Measurements from ENCODE around the gene PCDH17.

DNA sequence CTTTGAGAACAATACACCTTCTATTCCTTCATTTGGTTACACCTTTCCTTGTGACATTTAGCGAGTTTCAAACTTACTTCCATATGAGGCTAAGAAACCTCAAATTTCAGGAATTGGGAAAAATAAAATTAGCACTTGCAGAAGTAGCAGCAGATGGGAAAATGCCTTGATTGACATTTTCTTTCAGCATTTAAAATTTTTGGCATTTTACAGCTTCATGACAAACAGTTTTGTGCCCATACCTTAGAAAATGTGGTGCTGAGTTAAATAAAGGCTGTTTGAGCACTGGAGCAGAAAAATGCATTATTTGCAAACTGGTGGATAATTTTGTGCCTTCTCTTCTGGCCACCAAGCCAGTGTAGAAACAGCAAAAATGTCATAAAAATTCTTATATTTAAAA lies 95.4 kb downstream of the PCDH17 start:
- TF ChIP-seq EZH2 (IDR thresholded peaks at IDR 0.05; ENCODE audit: borderline replicate concordance, insufficient read depth, low read depth, low read length, poor library complexity, severe bottlenecking), result no peak
- TF ChIP-seq, protein P1, sequence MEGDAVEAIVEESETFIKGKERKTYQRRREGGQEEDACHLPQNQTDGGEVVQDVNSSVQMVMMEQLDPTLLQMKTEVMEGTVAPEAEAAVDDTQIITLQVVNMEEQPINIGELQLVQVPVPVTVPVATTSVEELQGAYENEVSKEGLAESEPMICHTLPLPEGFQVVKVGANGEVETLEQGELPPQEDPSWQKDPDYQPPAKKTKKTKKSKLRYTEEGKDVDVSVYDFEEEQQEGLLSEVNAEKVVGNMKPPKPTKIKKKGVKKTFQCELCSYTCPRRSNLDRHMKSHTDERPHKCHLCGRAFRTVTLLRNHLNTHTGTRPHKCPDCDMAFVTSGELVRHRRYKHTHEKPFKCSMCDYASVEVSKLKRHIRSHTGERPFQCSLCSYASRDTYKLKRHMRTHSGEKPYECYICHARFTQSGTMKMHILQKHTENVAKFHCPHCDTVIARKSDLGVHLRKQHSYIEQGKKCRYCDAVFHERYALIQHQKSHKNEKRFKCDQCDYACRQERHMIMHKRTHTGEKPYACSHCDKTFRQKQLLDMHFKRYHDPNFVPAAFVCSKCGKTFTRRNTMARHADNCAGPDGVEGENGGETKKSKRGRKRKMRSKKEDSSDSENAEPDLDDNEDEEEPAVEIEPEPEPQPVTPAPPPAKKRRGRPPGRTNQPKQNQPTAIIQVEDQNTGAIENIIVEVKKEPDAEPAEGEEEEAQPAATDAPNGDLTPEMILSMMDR (IDR thresholded peaks at IDR 0.05), result no peak

All from B cell (primary cell).